ENCODE results near the gene EIF2S2. TPM values are rescaled to one million over a fixed set of nuclear protein-coding genes. Genes with fewer than 3 reads are reported as not detected.

The EIF2S2 gene
- total and polyA plus RNA-seq, 2 donors (not counting 1 experiment from before 2014, with no cell fraction given) = 108 to 140 TPM

DNA sequence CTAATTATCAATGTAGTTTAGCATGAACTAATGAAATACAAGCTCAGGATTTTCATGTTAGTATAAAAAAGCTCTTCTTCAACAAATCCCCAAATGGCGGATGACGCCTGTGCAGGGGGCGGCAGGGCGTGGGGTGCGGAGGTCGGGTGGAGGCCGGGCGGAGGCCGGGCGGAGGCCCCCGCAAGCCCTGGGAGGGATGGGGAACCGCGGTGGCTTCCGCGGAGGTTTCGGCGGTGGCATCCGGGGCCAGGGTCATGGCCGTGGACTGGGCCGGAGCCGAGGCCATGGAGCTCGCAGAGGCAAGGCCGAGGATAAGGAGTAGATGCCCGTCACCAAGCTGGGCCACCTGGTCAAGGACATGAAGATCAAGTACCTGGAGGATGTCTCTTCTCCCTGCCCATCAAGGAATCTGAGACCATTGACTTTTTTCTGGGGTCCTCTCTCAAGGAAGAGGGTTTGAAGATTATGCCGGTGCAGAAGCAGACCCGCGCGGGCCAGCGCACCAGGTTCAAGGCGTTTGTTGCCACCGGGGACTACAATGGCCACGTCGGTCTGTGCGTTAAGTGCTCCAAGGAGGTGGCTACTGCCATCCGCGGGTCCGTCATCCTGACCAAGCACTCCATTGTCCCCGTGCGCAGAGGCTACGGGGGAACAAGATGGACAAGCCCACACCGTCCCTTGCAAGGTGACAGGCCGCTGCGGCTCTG is 10.4 kb upstream of the EIF2S2 start:
- no peak overlapping the region for H2AFZ ChIP-seq (ENCODE audit: low read length)
- H3K9me3 ChIP-seq (ENCODE audit: control insufficient read depth, insufficient read depth, low read depth, low read length) = no peaks in the 10 kb centered on the region
- no peaks in the 10 kb centered on the region for H3K36me3 ChIP-seq (ENCODE audit: control insufficient read depth, insufficient read depth, low read length)
- DNase-seq (ENCODE audit: low read depth in 2 of 2) = no peak
- no peak for TF ChIP-seq EZH2 (IDR thresholded peaks at IDR 0.05; ENCODE audit: low read length, missing control alignments)
- TF ChIP-seq, protein P1, sequence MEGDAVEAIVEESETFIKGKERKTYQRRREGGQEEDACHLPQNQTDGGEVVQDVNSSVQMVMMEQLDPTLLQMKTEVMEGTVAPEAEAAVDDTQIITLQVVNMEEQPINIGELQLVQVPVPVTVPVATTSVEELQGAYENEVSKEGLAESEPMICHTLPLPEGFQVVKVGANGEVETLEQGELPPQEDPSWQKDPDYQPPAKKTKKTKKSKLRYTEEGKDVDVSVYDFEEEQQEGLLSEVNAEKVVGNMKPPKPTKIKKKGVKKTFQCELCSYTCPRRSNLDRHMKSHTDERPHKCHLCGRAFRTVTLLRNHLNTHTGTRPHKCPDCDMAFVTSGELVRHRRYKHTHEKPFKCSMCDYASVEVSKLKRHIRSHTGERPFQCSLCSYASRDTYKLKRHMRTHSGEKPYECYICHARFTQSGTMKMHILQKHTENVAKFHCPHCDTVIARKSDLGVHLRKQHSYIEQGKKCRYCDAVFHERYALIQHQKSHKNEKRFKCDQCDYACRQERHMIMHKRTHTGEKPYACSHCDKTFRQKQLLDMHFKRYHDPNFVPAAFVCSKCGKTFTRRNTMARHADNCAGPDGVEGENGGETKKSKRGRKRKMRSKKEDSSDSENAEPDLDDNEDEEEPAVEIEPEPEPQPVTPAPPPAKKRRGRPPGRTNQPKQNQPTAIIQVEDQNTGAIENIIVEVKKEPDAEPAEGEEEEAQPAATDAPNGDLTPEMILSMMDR (conservative IDR thresholded peaks at IDR 0.05 in 1 of 2, IDR thresholded peaks at IDR 0.05 in 1 of 2; ENCODE audit: low read depth in 1 of 2, low read length in 2 of 2) = no peak
- H3K4me1 ChIP-seq (ENCODE audit: control insufficient read depth, extremely low read depth, insufficient read depth, low read length) = no peaks in the 10 kb centered on the region
- H3K27ac ChIP-seq (ENCODE audit: insufficient read depth, low read length) = no peak overlapping the region
- H3K27me3 ChIP-seq (ENCODE audit: control insufficient read depth, insufficient read depth, low read length) = peaks cover 3% of the 10 kb centered on the region
- no peak overlapping the region for H3K4me2 ChIP-seq (ENCODE audit: extremely low read depth, insufficient read depth, low read length)
- no peak overlapping the region for H3K4me3 ChIP-seq (replicated peaks in 1 of 4; ENCODE audit: control extremely low read depth in 1 of 4, insufficient read depth in 1 of 4, low read depth in 3 of 4, low read length in 4 of 4)
- H3K79me2 ChIP-seq (ENCODE audit: control insufficient read depth, insufficient read depth, low read length) = no peaks in the 10 kb centered on the region
- no peaks in the 10 kb centered on the region for H4K20me1 ChIP-seq (ENCODE audit: control insufficient read depth, extremely low read depth, insufficient read depth, low read length)
- no peak overlapping the region for H3K9ac ChIP-seq (ENCODE audit: insufficient read depth, low read length)

DNA sequence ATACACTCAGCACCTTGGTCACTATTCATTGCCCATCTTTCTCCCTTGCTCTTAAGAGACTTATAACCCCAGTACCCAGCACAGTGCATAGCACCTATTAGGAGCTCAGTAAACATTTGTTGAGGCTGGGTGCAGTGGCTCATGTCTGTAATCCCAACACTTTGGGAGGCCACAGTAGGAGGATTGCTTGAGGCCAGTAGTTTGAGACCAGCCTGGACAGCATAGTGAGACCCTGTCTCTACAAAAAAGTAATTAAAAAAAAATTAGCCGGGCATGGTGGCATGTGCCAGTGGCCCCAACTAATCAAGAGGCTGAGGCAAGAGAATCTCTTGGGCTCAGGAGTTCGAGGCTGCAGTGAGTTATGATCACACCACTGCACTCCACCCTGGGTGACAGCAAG is 8.2 kb upstream of the EIF2S2 start:
- no peak overlapping the region for H3K27ac ChIP-seq (ENCODE audit: insufficient read depth, low read length)
- no peak overlapping the region for H3K4me2 ChIP-seq (ENCODE audit: extremely low read depth, insufficient read depth, low read length)
- TF ChIP-seq EZH2 (IDR thresholded peaks at IDR 0.05; ENCODE audit: low read length, missing control alignments) = no peak
- TF ChIP-seq, protein P1 (conservative IDR thresholded peaks at IDR 0.05 in 1 of 2, IDR thresholded peaks at IDR 0.05 in 1 of 2; ENCODE audit: low read depth in 1 of 2, low read length in 2 of 2) = no peak
- no peaks in the 10 kb centered on the region for H3K36me3 ChIP-seq (ENCODE audit: control insufficient read depth, insufficient read depth, low read length)
- no peak overlapping the region for H2AFZ ChIP-seq (ENCODE audit: low read length)
- no peaks in the 10 kb centered on the region for H4K20me1 ChIP-seq (ENCODE audit: control insufficient read depth, extremely low read depth, insufficient read depth, low read length)
- DNase-seq (ENCODE audit: low read depth in 2 of 2) = no peak
- H3K4me1 ChIP-seq (ENCODE audit: control insufficient read depth, extremely low read depth, insufficient read depth, low read length) = no peaks in the 10 kb centered on the region
- peaks cover 3% of the 10 kb centered on the region for H3K27me3 ChIP-seq (ENCODE audit: control insufficient read depth, insufficient read depth, low read length)
- H3K79me2 ChIP-seq (ENCODE audit: control insufficient read depth, insufficient read depth, low read length) = no peaks in the 10 kb centered on the region
- H3K9me3 ChIP-seq (ENCODE audit: control insufficient read depth, insufficient read depth, low read depth, low read length) = no peaks in the 10 kb centered on the region
- no peak overlapping the region for H3K4me3 ChIP-seq (replicated peaks in 1 of 4; ENCODE audit: control extremely low read depth in 1 of 4, insufficient read depth in 1 of 4, low read depth in 3 of 4, low read length in 4 of 4)
- H3K9ac ChIP-seq (ENCODE audit: insufficient read depth, low read length) = no peak overlapping the region

DNA sequence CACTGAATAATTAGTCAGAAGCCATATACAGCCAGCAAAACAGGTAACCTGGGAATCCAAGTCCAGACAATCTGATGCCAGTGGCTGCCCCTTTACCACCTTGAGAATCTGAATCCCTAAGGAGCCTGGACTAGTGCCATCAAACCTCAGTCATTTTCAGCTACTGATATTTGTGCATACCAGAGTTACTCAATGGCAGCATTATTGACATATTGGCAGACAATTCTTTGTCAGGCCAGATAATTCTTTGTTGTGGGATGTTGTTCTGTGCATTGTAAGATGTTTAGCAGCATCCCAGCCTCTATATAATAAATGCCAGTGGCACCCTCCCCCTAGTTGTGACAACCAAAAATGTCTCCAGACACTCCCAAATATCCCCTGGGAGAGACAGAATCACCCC is 3.2 kb upstream of the EIF2S2 start:
- H3K27ac ChIP-seq (ENCODE audit: insufficient read depth, low read length) = no peak overlapping the region
- H3K9ac ChIP-seq (ENCODE audit: insufficient read depth, low read length) = no peak overlapping the region
- no peak for DNase-seq (ENCODE audit: low read depth in 2 of 2)
- peaks cover 18% of the 10 kb centered on the region for H3K79me2 ChIP-seq (ENCODE audit: control insufficient read depth, insufficient read depth, low read length)
- TF ChIP-seq EZH2 (IDR thresholded peaks at IDR 0.05; ENCODE audit: low read length, missing control alignments) = no peak
- TF ChIP-seq, protein P1 (conservative IDR thresholded peaks at IDR 0.05 in 1 of 2, IDR thresholded peaks at IDR 0.05 in 1 of 2; ENCODE audit: low read depth in 1 of 2, low read length in 2 of 2) = no peak
- peaks cover 1% of the 10 kb centered on the region for H4K20me1 ChIP-seq (ENCODE audit: control insufficient read depth, extremely low read depth, insufficient read depth, low read length)
- H3K9me3 ChIP-seq (ENCODE audit: control insufficient read depth, insufficient read depth, low read depth, low read length) = no peaks in the 10 kb centered on the region
- H3K4me2 ChIP-seq (ENCODE audit: extremely low read depth, insufficient read depth, low read length) = no peak overlapping the region
- H3K27me3 ChIP-seq (ENCODE audit: control insufficient read depth, insufficient read depth, low read length) = peaks cover 3% of the 10 kb centered on the region
- H3K36me3 ChIP-seq (ENCODE audit: control insufficient read depth, insufficient read depth, low read length) = no peaks in the 10 kb centered on the region
- H2AFZ ChIP-seq (ENCODE audit: low read length) = no peak overlapping the region
- peaks cover 2% of the 10 kb centered on the region for H3K4me1 ChIP-seq (ENCODE audit: control insufficient read depth, extremely low read depth, insufficient read depth, low read length)
- no peak overlapping the region for H3K4me3 ChIP-seq (replicated peaks in 1 of 4; ENCODE audit: control extremely low read depth in 1 of 4, insufficient read depth in 1 of 4, low read depth in 3 of 4, low read length in 4 of 4)
